ENCODE data around the gene AARS2. TPM values are rescaled to one million over a fixed set of nuclear protein-coding genes. Genes with fewer than 3 reads are reported as not detected.

The AARS2 gene
- total and polyA plus RNA-seq, 9 of the 15 experiments (the other 6 are each of a cell fraction or from before 2014, with no cell fraction given), result 0.97 to 34.0 (median 18.3) TPM

DNA sequence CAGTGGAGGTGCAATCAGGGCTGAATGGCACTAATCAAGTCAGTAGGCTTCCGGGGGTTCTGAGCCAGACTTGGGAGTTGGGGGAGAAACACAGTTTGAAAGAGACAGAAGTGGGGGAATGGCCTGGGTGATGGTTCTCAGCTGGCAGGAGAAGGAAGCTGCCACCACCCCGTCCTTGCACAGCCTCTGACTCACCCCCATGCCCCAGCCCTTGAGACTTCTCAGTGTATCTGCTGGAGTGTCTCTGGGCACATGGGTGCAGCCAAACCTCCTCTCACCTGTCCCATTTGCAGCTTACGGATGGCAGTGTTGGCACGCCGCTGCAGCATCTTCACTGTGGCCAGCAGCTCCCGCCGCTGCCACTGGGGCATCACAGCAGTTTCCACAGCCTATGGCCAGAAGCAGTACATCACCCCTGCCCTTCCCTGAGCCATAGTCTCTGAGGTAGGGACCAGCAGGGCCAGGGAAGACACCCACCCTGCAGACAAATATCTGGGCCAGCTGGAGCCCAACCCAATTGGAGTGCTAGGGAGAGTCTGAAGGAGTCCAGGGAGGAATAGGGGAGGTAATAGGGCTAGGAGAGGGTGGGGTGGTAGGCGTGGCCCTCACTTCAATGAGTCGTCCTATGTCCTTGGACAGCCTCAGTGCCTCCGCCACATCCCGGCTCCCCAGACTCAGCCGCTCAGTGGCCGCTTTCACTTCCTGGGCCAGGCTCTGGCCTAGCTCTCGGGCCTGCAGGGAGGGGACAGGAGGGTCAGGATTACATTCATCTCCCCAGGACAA, 11.2 kb downstream of the AARS2 start (continued):
- TF ChIP-seq, protein P1, sequence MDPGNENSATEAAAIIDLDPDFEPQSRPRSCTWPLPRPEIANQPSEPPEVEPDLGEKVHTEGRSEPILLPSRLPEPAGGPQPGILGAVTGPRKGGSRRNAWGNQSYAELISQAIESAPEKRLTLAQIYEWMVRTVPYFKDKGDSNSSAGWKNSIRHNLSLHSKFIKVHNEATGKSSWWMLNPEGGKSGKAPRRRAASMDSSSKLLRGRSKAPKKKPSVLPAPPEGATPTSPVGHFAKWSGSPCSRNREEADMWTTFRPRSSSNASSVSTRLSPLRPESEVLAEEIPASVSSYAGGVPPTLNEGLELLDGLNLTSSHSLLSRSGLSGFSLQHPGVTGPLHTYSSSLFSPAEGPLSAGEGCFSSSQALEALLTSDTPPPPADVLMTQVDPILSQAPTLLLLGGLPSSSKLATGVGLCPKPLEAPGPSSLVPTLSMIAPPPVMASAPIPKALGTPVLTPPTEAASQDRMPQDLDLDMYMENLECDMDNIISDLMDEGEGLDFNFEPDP (CRISPR knock-in tag; IDR thresholded peaks at IDR 0.05), result no peak
- no peak for TF ChIP-seq POLR2AphosphoS5 (IDR thresholded peaks at IDR 0.05; ENCODE audit: control insufficient read depth, insufficient read depth, low read depth, low read length)
- TF ChIP-seq, protein P2, sequence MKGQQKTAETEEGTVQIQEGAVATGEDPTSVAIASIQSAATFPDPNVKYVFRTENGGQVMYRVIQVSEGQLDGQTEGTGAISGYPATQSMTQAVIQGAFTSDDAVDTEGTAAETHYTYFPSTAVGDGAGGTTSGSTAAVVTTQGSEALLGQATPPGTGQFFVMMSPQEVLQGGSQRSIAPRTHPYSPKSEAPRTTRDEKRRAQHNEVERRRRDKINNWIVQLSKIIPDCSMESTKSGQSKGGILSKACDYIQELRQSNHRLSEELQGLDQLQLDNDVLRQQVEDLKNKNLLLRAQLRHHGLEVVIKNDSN (CRISPR knock-in tag; IDR thresholded peaks at IDR 0.05), result no peak
- no peak for TF ChIP-seq POLR3G (IDR thresholded peaks at IDR 0.05; ENCODE audit: extremely low read depth, insufficient read length, insufficient replicate concordance)
- no peak for TF ChIP-seq PYGO2 (tag; IDR thresholded peaks at IDR 0.05)

- WGBS (ENCODE audit: insufficient coverage, low coverage, missing lambda C conversion rate), result 92% methylated on average over 8 of the region's 8 CpGs
- 0 out of 2 replicates have a peak, but pooled peaks cover 4% of the 10 kb centered on the region for H4K20me1 ChIP-seq (replicated peaks; ENCODE audit: control insufficient read depth, insufficient read depth, low read length)
- no peaks in the 10 kb centered on the region for H3K9me3 ChIP-seq (replicated peaks; ENCODE audit: control insufficient read depth, insufficient read depth, low read depth, low read length)
- H3K4me1 ChIP-seq (replicated peaks in 1 of 2; ENCODE audit: control insufficient read depth in 2 of 2, insufficient read depth in 2 of 2, low read length in 2 of 2), result peaks cover 2 to 27% of the 10 kb centered on the region in 2 experiments; a peak in 4 of 5 replicates
- BruUV-seq (replicated peaks), result no TSS peak
- FAIRE-seq (no peak), DNase-seq (ENCODE audit: extremely low read depth in 1 of 4, low spot score in 3 of 4) (no peak), ATAC-seq (no peak)
- in situ Hi-C loops (cut with MboI), result no loop called here
- H3K9ac ChIP-seq (ENCODE audit: insufficient read depth in 1 of 2, low read depth in 2 of 2, low read length in 2 of 2), result no peak overlapping the region
- ChIA-PET POLR2A (interaction anchor here (0.7 to 2.3 kb wide), 8 partner anchors 8 to 53 kb away, joined by 3 to 7 read pairs (median 4); no protein-coding TSS in a partner anchor), CTCF (ENCODE audit: low intra/inter-chr PET ratio) (no interaction called here)
- no peaks in the 10 kb centered on the region for H3K79me2 ChIP-seq (ENCODE audit: control insufficient read depth, insufficient read depth, low read length)
- H3K4me2 ChIP-seq (ENCODE audit: insufficient read depth, low read length), result no peak overlapping the region
- no peak overlapping the region for H3K4me3 ChIP-seq
- H3K9me1 ChIP-seq (ENCODE audit: control insufficient read depth, insufficient read depth, low read length), result no peaks in the 10 kb centered on the region
- H3K27me3 ChIP-seq (ENCODE audit: control insufficient read depth in 2 of 2, insufficient read depth in 2 of 2, low read length in 2 of 2), result peaks cover 15 to 20% of the 10 kb centered on the region in 2 experiments; a peak in 4 of 5 replicates
- H3K27ac ChIP-seq (ENCODE audit: extremely low read depth, low read depth, low read length), result no peak overlapping the region
- intact Hi-C loops (cut with micrococcal nuclease), result no loop called here
- no peak overlapping the region for H2AFZ ChIP-seq (ENCODE audit: low read depth, low read length)
- peaks cover 61% of the 10 kb centered on the region for H3K36me3 ChIP-seq (ENCODE audit: control insufficient read depth, insufficient read depth, low read length)
- TF ChIP-seq ZNF592 (IDR thresholded peaks at IDR 0.05), result no peak
- no peak for TF ChIP-seq DPF2 (IDR thresholded peaks at IDR 0.05)
- TF ChIP-seq TCFL5 (CRISPR knock-in tag; conservative IDR thresholded peaks at IDR 0.05), result no peak
- no peak for TF ChIP-seq FOXK1 (CRISPR knock-in tag; IDR thresholded peaks at IDR 0.05; ENCODE audit: borderline replicate concordance)
- TF ChIP-seq, protein P3, sequence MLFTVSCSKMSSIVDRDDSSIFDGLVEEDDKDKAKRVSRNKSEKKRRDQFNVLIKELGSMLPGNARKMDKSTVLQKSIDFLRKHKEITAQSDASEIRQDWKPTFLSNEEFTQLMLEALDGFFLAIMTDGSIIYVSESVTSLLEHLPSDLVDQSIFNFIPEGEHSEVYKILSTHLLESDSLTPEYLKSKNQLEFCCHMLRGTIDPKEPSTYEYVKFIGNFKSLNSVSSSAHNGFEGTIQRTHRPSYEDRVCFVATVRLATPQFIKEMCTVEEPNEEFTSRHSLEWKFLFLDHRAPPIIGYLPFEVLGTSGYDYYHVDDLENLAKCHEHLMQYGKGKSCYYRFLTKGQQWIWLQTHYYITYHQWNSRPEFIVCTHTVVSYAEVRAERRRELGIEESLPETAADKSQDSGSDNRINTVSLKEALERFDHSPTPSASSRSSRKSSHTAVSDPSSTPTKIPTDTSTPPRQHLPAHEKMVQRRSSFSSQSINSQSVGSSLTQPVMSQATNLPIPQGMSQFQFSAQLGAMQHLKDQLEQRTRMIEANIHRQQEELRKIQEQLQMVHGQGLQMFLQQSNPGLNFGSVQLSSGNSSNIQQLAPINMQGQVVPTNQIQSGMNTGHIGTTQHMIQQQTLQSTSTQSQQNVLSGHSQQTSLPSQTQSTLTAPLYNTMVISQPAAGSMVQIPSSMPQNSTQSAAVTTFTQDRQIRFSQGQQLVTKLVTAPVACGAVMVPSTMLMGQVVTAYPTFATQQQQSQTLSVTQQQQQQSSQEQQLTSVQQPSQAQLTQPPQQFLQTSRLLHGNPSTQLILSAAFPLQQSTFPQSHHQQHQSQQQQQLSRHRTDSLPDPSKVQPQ (CRISPR knock-in tag; IDR thresholded peaks at IDR 0.05; ENCODE audit: borderline replicate concordance), result no peak
These were observed 12.0 kb downstream of the AARS2 start for GRCh38 chr6:44301106-44301505.
